ENCODE data around the gene CCDC27. TPM values are rescaled to one million over a fixed set of nuclear protein-coding genes. Genes with fewer than 3 reads are reported as not detected.
"Not testable (repeated sequence)": the region's sequence is repeated elsewhere in the genome, so short reads cannot be mapped to it uniquely, and the experiment has no call there.

Gene CCDC27
- total RNA-seq, 1 experiment from 2014 or later = 0.13 TPM

DNA sequence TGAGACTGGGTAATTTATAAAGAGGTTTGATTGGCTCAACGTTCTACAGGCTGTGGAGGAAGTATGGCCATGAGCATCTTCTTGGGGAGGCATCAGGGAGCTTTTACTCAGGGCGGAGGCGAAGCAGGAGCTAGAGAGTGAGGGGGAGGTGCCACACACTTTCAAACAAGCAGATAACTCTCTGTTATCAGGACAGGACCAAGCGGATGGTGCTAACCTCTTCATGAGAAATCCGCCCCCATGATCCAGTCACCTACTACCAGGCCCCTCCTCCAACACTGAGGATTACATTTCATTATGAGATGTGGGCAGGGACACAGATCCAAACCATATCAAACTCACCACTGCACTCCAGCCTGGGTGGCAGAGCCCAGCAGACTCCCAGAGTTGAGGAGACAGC is 55.5 kb downstream of the CCDC27 start (continued):
- TF ChIP-seq, protein P1, sequence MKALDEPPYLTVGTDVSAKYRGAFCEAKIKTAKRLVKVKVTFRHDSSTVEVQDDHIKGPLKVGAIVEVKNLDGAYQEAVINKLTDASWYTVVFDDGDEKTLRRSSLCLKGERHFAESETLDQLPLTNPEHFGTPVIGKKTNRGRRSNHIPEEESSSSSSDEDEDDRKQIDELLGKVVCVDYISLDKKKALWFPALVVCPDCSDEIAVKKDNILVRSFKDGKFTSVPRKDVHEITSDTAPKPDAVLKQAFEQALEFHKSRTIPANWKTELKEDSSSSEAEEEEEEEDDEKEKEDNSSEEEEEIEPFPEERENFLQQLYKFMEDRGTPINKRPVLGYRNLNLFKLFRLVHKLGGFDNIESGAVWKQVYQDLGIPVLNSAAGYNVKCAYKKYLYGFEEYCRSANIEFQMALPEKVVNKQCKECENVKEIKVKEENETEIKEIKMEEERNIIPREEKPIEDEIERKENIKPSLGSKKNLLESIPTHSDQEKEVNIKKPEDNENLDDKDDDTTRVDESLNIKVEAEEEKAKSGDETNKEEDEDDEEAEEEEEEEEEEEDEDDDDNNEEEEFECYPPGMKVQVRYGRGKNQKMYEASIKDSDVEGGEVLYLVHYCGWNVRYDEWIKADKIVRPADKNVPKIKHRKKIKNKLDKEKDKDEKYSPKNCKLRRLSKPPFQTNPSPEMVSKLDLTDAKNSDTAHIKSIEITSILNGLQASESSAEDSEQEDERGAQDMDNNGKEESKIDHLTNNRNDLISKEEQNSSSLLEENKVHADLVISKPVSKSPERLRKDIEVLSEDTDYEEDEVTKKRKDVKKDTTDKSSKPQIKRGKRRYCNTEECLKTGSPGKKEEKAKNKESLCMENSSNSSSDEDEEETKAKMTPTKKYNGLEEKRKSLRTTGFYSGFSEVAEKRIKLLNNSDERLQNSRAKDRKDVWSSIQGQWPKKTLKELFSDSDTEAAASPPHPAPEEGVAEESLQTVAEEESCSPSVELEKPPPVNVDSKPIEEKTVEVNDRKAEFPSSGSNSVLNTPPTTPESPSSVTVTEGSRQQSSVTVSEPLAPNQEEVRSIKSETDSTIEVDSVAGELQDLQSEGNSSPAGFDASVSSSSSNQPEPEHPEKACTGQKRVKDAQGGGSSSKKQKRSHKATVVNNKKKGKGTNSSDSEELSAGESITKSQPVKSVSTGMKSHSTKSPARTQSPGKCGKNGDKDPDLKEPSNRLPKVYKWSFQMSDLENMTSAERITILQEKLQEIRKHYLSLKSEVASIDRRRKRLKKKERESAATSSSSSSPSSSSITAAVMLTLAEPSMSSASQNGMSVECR (CRISPR knock-in tag; IDR thresholded peaks at IDR 0.05; ENCODE audit: borderline replicate concordance) = no peak
- no peak for TF ChIP-seq ZNF317 (CRISPR knock-in tag; IDR thresholded peaks at IDR 0.05; ENCODE audit: borderline replicate concordance, low read depth)

DNA sequence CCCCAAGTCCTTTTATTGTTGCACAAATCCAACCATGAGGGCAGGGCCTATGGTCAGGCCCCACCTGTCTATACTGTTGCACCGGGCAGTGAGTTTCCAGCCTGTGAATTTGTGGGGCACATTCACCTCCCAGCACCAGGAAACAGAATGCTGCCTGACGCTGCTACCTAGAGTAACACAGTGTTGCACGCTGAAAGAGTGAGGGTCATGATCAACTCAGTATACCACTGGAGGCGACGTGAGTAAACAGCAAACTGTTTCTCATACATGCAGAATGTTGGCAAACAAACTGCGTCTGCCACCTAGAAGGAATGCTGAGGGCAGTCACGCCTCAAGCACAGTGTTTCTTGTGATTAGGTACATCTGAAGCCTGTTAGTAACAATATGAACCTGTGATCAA is 57.4 kb downstream of the CCDC27 start:
- no peak for ATAC-seq
- ChIA-PET POLR2A (no interaction called here), CTCF (interaction anchor here (1.9 kb wide), 1 partner anchor 16 kb away, joined by 7 read pairs; no protein-coding TSS in a partner anchor)
- no peak for TF ChIP-seq FOXP1 (CRISPR knock-in tag; IDR thresholded peaks at IDR 0.05; ENCODE audit: borderline replicate concordance)
- no peak for TF ChIP-seq FOXJ3 (CRISPR knock-in tag; IDR thresholded peaks at IDR 0.05; ENCODE audit: borderline replicate concordance)
- no peak for TF ChIP-seq NR3C1 (CRISPR knock-in tag; conservative IDR thresholded peaks at IDR 0.05; ENCODE audit: low read depth)
- no peak for TF ChIP-seq CBFB (CRISPR knock-in tag; IDR thresholded peaks at IDR 0.05; ENCODE audit: low read depth)
- TF ChIP-seq ZNF423 (CRISPR knock-in tag; IDR thresholded peaks at IDR 0.05) = no peak
- TF ChIP-seq, protein P2, sequence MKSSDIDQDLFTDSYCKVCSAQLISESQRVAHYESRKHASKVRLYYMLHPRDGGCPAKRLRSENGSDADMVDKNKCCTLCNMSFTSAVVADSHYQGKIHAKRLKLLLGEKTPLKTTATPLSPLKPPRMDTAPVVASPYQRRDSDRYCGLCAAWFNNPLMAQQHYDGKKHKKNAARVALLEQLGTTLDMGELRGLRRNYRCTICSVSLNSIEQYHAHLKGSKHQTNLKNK (CRISPR knock-in tag; IDR thresholded peaks at IDR 0.05) = no peak
- no peak for TF ChIP-seq NFE2L1 (CRISPR knock-in tag; IDR thresholded peaks at IDR 0.05)
- TF ChIP-seq, protein P3, sequence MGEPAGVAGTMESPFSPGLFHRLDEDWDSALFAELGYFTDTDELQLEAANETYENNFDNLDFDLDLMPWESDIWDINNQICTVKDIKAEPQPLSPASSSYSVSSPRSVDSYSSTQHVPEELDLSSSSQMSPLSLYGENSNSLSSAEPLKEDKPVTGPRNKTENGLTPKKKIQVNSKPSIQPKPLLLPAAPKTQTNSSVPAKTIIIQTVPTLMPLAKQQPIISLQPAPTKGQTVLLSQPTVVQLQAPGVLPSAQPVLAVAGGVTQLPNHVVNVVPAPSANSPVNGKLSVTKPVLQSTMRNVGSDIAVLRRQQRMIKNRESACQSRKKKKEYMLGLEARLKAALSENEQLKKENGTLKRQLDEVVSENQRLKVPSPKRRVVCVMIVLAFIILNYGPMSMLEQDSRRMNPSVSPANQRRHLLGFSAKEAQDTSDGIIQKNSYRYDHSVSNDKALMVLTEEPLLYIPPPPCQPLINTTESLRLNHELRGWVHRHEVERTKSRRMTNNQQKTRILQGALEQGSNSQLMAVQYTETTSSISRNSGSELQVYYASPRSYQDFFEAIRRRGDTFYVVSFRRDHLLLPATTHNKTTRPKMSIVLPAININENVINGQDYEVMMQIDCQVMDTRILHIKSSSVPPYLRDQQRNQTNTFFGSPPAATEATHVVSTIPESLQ (CRISPR knock-in tag; IDR thresholded peaks at IDR 0.05) = no peak
- TF ChIP-seq, protein P4, sequence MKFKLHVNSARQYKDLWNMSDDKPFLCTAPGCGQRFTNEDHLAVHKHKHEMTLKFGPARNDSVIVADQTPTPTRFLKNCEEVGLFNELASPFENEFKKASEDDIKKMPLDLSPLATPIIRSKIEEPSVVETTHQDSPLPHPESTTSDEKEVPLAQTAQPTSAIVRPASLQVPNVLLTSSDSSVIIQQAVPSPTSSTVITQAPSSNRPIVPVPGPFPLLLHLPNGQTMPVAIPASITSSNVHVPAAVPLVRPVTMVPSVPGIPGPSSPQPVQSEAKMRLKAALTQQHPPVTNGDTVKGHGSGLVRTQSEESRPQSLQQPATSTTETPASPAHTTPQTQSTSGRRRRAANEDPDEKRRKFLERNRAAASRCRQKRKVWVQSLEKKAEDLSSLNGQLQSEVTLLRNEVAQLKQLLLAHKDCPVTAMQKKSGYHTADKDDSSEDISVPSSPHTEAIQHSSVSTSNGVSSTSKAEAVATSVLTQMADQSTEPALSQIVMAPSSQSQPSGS (CRISPR knock-in tag; IDR thresholded peaks at IDR 0.05; ENCODE audit: borderline replicate concordance, low read depth) = no peak
- TF ChIP-seq, protein P5, sequence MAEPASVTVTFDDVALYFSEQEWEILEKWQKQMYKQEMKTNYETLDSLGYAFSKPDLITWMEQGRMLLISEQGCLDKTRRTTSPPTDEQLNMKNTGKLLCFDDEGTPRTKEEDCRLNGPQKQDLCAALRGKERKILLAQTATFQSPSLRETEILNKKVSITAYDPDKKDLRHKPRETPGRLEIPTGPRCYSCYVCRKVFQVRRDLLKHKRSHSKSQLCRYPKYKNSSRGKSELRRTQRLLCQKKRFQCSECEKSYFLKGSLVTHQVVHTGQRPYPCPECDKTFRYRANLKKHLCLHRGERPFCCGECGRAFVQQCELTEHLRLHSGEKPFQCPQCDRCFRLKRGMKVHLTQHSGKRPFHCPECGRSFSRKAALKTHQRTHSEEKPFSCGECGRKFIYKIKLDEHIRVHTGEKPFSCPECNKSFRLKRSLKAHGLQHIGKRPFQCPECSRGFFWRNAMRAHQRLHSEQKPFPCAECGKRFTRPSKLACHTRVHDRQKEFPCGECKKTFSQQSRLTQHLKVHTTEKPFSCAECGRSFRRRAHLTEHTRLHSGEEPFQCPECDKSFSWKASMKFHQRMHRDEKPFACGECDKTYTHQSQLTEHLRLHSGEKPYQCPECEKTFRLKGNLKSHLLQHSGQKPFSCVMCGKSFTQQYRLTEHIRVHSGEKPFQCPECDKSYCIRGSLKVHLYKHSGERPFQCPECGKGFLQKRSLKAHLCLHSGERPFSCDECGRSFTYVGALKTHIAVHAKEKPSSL (CRISPR knock-in tag; conservative IDR thresholded peaks at IDR 0.05) = no peak
- no peak for TF ChIP-seq JUN (CRISPR knock-in tag; IDR thresholded peaks at IDR 0.05)
- TF ChIP-seq, protein P6, sequence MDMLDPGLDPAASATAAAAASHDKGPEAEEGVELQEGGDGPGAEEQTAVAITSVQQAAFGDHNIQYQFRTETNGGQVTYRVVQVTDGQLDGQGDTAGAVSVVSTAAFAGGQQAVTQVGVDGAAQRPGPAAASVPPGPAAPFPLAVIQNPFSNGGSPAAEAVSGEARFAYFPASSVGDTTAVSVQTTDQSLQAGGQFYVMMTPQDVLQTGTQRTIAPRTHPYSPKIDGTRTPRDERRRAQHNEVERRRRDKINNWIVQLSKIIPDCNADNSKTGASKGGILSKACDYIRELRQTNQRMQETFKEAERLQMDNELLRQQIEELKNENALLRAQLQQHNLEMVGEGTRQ (CRISPR knock-in tag; IDR thresholded peaks at IDR 0.05) = no peak
- no peak for TF ChIP-seq GABPB1 (CRISPR knock-in tag; IDR thresholded peaks at IDR 0.05)
- TF ChIP-seq EMX1 (CRISPR knock-in tag; IDR thresholded peaks at IDR 0.05) = no peak
- TF ChIP-seq, protein P7, sequence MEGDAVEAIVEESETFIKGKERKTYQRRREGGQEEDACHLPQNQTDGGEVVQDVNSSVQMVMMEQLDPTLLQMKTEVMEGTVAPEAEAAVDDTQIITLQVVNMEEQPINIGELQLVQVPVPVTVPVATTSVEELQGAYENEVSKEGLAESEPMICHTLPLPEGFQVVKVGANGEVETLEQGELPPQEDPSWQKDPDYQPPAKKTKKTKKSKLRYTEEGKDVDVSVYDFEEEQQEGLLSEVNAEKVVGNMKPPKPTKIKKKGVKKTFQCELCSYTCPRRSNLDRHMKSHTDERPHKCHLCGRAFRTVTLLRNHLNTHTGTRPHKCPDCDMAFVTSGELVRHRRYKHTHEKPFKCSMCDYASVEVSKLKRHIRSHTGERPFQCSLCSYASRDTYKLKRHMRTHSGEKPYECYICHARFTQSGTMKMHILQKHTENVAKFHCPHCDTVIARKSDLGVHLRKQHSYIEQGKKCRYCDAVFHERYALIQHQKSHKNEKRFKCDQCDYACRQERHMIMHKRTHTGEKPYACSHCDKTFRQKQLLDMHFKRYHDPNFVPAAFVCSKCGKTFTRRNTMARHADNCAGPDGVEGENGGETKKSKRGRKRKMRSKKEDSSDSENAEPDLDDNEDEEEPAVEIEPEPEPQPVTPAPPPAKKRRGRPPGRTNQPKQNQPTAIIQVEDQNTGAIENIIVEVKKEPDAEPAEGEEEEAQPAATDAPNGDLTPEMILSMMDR (IDR thresholded peaks at IDR 0.05) = no peak
- TF ChIP-seq JAZF1 (CRISPR knock-in tag; IDR thresholded peaks at IDR 0.05) = no peak
- Mint-ChIP-seq H3K9me3 (peaks cover 31% of the 10 kb centered on the region), H3K4me1 (peaks cover 2% of the 10 kb centered on the region), H3K27me3 (ENCODE audit: low read depth) (peaks cover 13% of the 10 kb centered on the region), H3K4me3 (no peak overlapping the region), H3K36me3 (peaks cover 13% of the 10 kb centered on the region; the same call in 1 of the 2 replicates), H3K27ac (no peak overlapping the region)
- DNase-seq (ENCODE audit: low spot score) = no peak

DNA sequence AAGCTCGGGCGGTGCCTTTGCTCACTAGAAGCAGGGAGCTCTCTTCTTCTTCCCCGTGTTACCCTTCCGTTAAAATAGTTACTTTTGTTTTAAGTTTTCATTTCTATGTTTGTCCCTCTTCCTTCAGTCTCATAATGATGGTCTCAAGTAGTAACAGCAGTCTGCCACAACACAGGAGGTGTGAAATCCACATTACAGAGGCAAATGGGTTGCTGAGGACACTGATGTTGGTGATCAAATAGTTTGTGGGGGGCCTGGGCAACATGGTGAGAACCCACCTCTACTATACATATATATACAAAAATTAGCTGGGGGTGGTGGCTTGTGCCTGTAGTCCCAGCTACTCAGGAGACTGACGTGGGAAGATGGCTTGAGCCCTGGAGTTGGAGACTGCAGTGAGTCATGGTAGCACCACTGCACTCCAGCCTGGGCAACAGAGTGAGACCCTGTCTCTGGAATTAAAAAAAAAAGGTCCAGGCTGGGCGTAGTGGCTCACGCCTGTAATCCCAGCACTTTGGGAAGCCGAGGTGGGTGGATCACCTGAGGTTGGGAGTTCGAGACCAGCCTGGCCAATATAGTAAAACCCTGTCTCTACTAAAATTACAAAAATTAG is 58.0 kb downstream of the CCDC27 start:
- not testable (repeated sequence) for H3K4me1 Mint-ChIP-seq; ATAC-seq; H3K4me3 Mint-ChIP-seq; DNase-seq (ENCODE audit: low spot score); H3K27ac Mint-ChIP-seq; H3K27me3 Mint-ChIP-seq (ENCODE audit: low read depth)
- ChIA-PET POLR2A (interaction anchor here (0.7 kb wide), 1 partner anchor 9 kb away, joined by 3 read pairs; no protein-coding TSS in a partner anchor), CTCF (interaction anchor here (0.6 to 1.9 kb wide), 6 partner anchors 9 to 653 kb away, joined by 3 to 9 read pairs (median 4); no protein-coding TSS in a partner anchor)
- Mint-ChIP-seq H3K36me3 (peaks cover 13% of the 10 kb centered on the region; the same call in 1 of the 2 replicates), H3K9me3 (peaks cover 25% of the 10 kb centered on the region)
